ENCODE measurements around the gene BCL11A.
A peak's percentile ranks its signal among the peaks of the same experiment; 100 is the strongest.

Gene BCL11A

DNA sequence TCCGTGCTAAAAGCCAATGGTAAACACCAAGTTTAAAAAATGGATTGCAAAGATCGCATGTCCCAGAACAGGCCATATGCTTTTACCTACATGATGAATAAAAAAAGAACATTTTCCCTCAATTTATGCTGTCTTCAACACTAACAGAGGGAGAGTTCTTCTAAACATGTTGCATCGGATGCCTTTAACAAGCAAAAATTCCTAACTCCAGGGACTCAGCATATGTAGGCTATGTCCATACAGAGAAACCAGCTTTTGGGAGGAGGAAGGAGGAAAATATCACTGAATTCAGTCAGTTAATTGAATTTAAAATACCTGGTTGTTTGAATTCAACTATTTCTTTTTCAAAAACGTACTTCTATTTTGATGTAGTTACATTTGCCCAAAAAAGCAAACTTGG, 28.6 kb downstream of the BCL11A start:
- no peak for DNase-seq

DNA sequence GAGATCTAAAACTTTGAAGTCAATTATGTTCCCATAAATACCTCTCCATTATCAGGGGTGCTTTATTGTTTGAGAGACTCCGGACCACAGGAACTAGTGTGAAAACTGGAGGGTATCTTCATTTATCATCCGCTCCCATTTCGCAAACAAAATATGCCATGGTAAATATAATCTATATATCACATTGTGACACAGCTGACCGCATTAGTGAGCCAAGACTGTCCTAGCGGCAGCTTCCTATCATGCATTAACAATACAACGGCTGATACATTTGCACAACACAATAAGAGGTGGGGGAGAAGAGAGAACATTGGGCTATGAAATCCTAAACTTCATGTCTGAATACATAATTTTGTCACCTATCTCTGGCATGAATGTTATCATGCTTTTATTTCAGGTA, 29.5 kb downstream of the BCL11A start:
- no peak for DNase-seq

DNA sequence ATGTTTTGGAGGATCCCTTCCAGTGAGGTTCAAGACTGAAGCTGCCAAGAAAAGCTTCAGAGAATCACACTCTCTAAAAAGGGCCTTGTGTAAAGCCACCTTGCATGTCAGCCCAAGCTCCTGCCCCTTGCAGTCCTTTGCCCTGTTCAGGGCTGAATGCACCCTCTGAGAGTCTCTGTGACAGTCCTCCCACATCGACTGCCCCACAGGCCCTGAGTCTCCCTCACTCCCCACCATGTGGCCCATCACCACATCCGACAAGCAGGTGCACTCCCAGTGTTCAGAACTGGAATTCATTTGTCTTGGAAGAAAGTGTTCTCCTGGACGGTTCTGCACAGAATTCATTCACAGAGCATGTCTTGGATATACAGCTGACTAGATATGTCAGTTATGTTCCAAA, 31.0 kb downstream of the BCL11A start:
- DNase-seq: no peak

DNA sequence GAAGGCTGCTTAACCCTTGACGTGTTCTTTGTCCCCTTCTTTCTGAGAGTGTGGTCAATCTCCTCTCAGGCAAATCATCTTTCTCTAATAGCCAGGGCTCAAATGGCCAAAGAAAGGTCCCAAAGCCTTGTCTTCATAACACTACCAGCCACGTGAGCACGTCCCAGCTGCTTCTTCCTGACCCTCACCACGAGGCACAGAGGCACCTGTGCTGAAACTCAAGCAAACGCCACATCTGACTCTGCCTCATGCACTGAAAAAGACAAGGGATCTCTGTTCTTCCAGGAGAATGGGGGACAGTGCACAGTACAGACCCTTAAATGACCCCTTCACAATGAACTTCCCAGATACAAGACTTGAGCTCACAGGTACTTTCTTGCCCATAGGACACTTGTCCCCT, 31.8 kb downstream of the BCL11A start:
- DNase-seq: no peak

DNA sequence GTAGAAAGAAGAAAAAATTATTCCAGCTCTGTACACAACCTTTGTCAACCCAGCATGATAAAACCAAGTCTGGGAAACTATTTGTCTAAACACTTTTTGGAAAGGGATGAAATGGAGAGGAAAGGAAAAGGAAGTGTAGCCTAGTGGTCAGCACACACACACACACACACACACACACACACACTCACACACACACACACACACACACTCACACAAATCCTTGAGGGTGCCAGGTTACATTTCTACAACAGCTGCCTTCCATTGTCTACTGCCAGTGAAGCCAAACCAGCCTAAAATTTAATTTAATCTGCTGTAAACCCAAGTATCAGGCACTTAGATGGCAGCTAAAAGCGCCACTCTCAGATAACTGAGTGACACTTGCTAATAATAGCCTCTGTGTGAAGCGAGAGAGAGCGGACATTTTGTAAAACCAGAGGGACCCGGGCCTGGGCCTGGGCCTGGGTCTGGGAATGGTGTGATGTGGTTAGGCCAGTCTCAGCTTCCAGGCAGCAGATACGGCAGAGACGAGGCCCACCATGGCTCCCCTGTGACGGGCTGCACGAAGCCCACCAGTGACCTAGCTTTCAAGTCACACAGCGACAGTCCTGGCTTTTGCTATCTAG, 32.4 kb downstream of the BCL11A start:
- no peak for DNase-seq

DNA sequence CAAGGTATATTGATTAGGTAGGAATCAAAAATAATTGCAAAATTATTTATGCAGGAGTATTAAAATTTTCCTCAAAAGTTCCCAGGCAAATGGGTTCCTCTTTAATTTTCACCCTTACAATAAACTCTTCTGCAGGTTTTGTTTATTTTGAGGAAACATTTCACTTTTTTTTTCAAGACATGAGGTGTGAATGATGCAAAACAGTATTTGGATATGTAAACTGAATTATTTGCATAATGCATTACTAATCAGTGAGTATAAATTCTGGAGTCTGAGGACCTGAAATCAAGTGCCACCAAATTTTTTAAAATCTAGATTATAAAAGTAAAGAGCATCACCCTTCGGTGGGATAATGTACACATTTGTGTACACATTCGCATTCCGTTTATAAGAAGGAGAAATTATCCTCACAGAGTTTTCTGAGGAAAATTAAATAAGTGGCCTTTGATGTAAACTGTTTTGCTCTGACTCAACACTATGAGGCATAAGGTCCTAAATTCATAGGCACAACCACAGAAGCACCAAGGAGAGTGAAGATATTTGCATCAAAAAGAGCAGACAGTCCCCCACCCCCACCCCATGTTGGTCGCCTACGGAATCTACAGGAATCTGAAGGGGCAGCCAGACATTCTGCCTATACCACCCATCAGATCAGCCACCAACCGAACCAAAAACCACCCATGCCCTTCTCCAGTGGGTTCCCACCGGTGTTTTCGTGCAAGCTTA, 33.1 kb downstream of the BCL11A start:
- DNase-seq: no peak

DNA sequence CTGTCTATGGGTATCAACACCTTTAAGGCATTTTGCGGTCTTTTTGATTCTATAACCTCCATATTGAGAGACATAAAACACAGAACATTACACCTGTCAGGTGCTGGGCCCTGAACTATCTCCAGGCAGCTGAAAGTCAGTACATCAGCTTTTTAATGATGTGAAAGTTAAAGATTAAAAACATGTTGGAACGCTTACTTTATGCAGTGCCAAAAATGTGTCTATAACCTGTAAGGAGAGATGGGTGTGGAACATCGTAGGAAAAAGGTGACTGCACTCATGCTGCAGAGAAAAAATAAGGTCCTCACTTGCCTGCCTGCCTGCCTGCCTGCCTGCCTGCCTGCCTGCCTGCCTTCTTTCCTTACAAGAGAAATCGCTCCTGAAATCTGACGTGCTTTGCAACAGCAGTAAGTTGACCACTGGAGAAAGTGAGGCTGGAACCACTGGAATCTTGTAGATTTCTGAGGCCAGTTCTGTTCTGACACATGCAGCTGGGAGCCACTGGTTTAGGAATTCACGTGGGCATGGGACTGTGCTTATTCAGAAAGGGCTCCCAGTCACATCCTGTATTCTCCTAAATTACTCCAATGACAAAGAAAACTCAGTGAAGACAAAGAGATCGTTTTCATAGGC, 34.1 kb downstream of the BCL11A start:
- DNase-seq: no peak

DNA sequence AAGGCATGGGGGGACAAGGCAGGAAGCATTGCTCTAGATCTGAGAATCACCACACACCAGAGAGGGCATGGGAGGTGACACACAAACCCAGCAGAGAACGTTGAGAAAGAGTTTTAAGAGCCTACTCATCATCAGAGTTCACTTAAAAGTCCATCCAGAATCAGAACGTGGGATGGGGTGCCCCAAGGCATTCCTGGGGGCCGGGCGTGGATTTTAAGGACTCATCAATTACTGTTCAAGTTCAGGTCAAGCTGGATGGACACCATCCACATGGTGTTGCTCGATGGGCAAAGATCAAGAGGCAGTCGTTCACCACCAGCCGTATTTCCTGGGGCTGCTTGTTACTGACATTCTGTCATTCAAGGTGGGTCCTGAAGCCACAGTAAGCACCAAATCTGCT, 34.9 kb downstream of the BCL11A start:
- DNase-seq: no peak

DNA sequence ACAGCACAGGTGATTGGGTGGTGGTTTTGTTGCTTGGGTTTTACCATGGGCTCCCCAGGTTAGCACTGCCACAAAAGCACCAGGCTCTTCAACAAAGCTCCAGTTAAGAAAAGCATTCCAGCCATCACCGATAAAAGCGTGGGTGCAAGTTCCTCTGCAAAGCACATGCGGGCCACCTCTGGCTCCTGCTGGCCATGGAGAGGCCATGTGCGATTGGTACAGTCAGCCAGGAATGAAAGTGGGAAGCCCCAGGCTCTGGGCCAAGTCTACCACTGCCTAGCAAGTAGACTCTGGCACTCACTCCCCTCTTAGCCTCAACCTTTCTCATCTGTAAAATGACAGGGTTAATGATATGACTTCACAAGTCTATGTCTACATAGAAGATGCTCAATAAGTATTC, 36.0 kb downstream of the BCL11A start:
- DNase-seq: no peak

DNA sequence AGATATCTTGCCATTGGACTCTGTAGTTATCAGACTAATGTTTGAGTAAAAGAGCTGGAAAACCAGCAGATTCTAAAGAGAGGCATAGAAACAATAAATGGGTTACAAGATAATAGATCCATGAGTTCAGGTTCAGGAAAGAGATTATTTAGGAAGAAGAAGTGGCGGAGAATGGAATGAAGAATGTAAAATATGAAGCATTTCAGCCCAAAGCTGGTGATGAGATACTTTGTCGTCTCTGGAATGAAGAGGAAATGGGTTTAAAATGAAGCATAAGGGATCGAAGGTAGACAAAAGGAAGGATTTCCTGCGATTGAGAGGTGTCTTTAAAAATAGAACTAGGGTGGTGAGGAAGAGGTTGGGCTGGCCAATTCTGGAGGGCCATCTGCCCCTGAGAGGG, 36.6 kb downstream of the BCL11A start:
- no peak for DNase-seq

DNA sequence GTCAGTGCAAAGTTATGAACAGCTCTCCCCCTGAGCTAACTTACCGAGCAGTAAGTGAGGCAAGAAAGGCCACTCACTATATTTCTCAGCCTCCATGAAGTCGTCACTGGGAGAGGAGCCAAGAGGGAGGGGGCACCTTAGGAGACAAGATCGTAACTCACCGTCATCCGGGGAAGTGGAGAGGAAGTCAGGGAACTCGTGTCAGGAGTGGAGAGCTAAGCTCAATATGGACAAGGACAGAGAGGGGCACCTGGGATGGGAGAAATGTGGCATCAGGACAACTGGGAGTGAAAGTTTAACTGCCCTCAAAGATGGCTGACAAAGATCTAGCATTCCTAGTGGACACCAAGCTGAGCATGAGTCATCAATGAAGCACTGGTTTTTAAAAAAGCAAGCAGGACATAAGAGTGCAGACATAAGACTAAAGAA, 37.1 kb downstream of the BCL11A start:
- DNase-seq: no peak

DNA sequence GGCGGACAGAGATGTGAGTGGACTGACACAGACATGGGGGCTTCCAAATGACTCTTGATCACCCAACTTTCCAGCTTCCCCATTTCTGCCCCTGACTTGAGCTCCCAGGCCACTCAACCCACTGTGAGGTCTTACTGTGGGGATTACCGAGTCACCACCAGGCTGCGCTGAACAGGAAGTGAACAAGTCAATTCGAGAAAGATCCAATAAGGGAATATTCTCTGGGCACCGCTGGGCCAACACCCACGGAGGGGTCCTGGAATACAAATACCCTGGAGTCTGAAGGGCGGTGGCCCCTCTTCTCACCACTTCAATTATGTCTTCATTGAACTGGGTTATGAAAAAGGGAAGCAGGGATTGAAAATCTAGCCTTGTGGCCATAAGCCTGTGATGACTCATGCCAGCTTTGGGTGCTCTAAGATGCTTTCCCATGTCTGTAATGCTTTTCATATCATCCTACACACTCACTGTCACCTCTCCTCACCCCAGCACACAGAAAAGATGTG, 37.7 kb downstream of the BCL11A start:
- no peak for DNase-seq

DNA sequence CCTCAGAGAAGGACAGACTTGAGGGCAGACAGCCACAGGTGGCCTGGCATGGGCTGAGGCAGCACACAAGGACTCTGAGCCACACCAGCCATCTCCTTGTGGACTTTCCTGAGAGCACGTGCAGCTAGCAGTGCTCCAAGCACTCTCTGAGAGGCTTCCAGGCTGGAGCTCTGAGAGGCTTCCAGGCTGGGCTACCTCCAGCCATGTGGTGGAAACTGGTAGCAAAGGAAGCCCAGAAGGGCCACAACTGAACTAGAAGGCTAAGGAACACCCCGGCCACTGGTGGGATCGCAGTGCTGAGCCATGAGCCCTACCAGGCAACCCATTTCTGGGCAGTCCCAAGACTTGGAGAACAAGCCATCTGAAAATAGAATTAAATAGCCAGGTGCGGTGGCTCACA, 39.5 kb downstream of the BCL11A start:
- DNase-seq: no peak

DNA sequence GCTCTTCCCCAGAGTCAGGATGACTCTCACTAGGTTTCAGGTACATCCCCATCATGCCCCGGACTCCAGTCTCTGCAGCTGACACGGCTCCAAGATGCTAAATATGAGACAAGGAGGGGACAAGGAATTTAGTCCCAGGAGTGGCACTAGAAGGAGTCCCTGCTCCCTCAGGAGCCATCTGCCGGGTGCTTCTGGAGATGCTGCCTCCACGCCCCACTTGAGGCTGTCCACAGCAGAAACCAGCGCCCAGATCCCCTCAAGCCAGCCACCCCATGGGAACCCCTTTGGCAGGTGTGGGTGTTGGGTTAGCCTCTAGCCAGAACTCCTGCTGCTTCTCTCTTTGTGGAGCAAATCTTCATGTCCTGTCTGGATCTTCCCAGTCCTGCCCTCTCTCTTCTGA, 40.3 kb downstream of the BCL11A start:
- DNase-seq: peak in 1 of 2 experiments; percentile 27

DNA sequence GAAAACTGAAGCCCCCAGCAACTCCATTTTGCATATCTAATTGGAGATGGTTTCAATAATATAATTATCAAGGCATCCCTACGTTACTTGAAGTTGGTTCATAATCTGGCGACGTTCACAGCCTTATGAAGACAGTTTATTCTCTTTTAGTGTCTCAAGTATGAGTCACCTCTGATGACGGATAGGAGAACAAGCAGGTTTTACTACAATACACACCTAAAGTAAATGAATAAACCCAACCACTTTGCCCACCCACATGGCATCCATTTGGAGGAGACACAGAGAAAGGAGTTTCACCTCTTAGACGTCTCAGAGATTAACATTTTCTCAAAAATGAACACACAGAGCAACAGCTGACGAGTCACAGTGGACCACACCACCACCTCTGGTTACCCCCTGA, 40.8 kb downstream of the BCL11A start:
- no peak for DNase-seq

DNA sequence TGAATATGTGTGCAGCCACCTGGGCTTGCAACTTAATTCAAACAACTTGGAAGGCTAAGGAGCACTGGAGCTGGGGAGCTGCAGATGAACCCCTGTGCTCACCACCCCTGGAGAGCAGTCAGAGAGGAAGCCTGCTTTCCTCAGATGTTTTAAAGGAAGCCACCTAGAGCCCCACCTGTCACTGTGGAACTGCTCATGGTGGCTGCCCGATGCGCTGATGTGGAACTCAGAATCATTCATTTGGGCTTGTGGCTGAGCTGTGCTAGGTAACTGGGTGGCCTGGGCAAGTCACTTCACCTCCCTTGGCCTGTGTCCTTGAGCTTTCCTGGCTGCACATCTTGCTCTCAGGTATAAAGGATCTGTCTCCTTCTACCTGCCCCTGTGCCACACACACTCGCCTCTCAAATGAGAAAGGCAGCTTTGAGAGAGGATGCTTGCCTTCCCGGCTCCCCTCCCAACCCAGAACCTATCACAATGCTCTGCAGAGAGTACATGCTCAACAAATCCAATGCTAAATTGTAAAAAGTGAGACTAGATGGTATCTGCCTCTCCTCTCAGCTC, 41.3 kb downstream of the BCL11A start:
- no peak for DNase-seq

DNA sequence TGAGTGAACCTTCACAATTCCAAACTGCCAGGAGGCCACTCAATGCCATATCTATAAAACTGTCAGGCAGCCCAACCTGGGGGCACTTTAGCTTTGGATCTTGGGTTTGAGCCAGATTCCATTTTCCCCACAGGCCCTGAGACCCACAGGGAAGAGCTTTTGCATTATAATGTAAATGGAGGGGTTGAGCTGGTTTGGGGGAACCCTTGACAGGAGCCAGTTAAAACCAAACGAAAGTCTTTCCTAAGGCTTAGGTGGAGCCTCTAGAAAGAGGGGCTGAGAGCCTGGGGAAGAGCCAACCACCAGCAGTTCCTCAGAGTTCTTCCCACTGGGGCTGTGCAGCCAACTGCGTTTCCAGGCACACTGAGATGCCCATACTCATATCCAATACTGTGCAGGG, 42.7 kb downstream of the BCL11A start:
- no peak for DNase-seq

DNA sequence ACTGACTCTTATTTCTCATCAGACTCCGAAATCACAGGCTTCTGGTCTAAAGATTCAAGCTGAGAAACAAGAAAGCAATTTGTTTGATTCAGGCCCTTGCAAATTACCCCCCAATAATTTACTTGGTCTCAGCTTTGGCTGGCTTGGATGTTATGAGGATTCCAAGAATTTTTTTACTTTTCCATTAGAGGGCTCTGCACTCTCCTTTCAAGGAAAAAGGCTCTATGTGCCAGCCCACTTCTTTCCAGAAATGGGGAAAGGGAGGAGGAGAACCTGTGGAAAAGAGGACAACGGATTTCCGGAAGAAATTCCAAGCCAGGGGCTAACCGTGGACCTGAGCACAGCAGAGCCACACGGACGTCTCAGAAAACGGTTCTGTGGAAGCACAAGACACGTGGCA, 44.4 kb downstream of the BCL11A start:
- no peak for DNase-seq

DNA sequence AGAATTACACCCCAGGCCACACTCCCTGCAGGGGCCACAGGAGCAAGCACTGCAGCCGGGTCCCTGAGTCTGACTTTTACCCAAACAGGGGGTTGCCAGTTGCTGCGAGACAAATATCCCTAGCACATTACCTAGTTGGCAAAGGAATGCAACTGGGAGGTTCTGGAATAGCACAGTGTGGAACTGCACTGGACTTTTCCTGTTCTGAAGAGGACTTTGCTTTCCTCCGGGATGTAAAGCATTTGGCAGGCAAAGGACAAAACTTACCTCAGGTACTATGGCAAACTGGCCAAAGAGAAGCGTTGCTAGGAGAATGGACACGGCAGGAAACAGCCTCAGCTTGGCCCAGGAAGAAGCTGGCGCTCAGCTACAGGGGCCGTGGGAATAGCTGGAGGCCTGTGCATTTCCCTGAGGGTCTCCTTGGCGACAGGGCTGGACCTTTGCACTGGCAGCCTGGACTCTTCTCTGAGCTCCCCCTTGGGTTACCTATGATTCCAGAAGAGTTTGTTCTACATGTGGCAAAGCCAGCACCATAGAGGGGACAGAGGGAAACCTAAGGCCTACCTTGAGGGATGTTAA, 45.0 kb downstream of the BCL11A start:
- DNase-seq: no peak

DNA sequence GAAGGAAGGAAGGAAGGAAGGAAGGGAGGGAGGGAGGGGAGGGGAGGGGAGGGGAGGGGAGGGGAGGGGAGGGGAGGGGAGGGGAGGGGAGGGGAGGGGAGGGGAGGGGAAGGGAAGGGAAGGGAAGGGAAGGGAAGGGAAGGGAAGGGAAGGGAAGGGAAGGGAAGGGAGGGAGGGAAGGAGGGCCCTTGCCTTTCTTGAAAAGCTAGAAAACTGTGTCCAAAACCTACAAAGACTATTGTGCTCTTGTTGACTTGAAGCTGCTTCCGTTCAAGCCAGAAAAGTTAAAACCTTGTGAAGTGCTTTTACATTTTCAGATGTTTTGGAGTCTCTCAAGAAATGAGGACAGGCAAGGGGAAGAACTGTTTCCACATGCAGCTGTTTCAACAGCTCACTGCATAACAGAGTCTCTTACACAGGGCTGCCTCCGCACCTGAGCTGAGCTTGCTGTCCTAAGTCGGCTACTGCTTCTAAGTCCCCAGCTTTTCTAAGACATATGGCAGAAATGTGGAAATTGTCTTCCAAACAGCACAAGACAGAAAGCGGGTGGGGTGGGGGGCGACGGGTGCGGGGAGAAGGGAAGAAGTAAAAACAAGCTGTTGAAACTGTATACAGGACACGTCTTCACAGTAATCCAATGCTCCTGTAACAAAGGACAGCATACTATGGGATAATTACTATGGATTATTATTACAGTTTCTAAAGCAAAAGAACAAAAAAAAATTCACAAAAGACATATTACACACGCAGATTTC, 46.1 kb downstream of the BCL11A start:
- DNase-seq: no peak

DNA sequence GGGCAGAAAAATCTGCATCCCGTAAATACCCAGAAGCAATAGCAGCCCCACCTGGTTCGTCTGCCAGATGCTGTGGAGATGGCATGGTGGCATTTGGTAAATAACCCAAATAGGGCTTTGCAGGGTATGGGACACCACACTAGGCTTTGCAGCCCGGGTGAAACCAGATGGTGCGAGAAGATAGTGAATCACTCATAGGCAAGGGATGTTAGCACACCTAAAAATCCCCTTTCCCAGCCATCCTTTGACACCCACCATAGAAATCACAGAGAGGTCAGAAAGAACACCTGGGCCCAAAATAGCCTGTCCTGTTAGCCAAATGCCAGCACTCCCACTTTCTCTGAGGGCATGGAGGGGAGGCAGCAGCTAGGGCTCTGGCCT, 47.6 kb downstream of the BCL11A start:
- DNase-seq: no peak

DNA sequence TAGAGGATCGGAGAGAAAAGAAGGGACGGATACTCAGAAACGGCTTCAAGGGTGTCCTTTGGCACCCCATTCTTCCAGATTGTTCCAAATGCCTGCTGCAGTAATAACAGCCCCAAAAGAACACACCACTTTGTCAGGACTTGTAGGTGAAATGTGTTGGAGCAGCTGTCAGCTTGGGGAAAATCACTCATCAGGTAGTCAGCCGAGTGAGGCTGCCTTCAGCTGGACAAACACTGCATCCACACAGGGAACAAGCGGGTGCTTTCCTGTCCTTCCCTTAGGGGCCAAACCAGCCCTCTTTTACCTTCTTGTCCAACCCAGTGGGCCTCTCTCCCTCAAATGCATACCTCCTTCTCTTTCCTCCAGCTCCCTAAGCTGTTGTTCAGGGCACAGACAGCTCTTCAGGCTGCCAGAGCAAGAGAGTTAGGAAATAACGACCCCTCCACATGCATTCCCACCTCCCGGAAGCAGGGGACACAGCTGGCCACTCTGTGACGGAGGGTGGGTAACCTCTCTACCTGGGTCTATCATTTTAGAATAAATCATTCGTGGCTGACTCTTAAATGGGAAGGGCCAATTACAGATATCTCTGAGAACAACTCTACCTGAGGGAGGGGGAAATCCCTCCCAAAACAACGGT, 48.1 kb downstream of the BCL11A start:
- no peak for DNase-seq
